T1000 (cell line): ENCODE measurements around the gene PTHLH.
A peak's percentile ranks its signal among the peaks of the same experiment; 100 is the strongest.

ENCODE experiments used
- DNase-seq: peaks from one replicate; lab custom pipeline; 2025; ENCODE audit warnings: mixed read lengths; lab: John Stamatoyannopoulos, UW

The PTHLH gene

GRCh38 chr12:27937768-27938167 is 34.8 kb downstream of the PTHLH start:
- no peak for DNase-seq

DNA sequence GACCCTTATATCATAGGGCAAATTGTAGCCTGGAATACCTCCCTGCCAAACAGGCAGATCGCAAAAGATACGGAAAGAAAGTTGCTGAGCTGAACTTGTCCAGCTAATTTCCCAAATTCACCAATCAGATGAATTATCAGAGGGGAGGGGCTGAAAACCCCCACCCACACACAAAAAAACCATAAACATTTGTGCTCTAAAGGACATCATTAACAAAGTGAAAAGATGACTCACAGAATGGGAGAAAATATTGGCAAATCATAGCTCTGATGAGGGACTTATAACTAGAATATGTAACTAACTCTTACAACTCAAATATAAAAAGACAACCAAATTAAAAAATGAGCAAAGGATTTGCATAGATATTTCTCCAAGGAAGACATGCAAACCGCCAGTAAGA is 36.3 kb downstream of the PTHLH start:
- no peak for DNase-seq

DNA sequence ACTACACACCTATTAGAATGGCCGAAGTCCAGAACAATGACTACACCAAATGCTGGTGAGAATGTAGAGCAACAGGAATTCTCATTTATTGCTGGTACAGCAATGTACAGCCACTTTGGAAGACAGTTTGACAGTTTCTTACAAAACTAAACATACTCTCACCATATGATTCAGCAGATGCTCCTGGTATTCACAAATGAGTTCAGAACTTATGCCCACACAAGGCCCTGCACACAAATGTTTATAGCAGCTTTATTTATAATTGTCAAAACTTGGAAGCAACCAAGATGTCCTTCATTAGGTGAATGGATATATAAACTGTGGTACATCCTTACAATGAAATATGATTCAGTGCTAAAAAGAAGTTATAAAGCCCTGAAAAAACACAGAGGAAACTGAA is 38.3 kb downstream of the PTHLH start:
- DNase-seq: no peak

- DNase-seq: no peak
Measured at GRCh38 chr12:27931390-27931789, 41.1 kb downstream of the PTHLH start.

DNA sequence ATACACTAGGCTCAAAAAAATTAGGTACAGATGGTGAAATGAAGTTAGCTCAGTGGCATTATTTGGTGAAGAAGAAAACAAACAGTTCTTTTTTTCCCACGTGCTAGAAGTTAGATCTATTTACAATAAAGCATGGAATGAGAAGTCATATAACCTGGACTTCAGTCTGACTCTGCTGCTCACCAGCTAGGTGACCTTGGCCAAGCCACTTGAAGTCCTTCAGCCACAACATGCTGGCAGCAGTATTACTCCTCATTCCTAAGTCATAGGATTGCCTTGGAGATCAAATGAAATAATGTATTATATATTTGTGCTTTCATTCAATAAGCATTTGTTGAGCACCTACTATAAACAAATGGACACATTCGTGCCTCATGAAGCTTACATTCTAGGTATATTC is 45.2 kb downstream of the PTHLH start:
- DNase-seq: no peak

GRCh38 chr12:27924350-27925135 is 48.0 kb downstream of the PTHLH start:
- DNase-seq: peak; percentile 49

DNA sequence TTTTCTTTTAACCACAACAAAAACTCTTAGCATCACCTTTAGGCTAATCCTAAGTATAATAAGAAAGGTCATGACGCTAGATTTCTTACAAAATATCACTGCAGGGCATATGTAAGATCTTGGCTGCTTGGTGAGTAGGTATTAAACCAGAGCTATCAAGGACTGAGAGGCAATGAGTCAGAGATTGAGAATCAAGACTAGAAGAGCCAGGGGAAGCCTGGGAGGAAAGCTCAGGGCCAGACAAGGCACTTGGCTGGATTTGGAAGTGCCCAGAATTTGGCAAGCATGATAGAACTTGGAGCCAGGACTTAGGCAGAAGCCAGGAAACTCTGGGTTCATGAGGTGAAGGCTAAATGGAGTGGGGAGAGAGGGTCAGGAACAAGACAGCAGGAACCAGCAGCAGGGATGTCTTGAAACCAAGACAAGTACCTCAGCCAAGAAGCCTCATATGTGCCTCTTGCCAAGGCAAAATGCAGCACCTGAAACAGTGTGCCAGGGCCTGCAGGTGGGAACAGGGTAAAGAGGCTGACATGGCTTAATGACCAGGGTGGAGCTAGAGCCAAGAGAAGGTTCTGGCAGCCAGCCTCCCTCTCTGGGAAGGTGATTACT is 49.9 kb downstream of the PTHLH start:
- peak; percentile 39 for DNase-seq

GRCh38 chr12:27919671-27920235 is 52.8 kb downstream of the PTHLH start:
- no peak for DNase-seq

DNA sequence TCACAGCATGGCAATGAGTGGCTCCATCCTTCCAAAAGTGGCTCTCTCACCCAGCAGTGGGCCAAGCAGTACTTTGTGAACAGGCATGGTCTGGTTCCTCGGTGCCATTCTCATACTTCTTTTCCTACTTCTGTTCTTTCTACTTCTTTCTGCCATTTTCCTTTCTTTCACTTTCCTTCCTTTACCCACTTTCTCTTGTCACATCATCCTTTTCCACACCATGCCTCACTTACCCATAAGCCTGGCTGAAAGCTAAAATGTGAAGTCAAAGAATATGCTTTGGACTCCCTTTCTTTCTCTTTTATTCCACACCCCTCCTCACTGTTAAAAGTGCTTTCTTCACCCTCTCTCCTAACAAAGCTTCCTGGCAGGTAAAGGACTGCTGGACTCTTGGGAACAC is 57.0 kb downstream of the PTHLH start:
- DNase-seq: no peak

- DNase-seq: no peak
Measured at GRCh38 chr12:27915021-27915420, 57.5 kb downstream of the PTHLH start.

DNA sequence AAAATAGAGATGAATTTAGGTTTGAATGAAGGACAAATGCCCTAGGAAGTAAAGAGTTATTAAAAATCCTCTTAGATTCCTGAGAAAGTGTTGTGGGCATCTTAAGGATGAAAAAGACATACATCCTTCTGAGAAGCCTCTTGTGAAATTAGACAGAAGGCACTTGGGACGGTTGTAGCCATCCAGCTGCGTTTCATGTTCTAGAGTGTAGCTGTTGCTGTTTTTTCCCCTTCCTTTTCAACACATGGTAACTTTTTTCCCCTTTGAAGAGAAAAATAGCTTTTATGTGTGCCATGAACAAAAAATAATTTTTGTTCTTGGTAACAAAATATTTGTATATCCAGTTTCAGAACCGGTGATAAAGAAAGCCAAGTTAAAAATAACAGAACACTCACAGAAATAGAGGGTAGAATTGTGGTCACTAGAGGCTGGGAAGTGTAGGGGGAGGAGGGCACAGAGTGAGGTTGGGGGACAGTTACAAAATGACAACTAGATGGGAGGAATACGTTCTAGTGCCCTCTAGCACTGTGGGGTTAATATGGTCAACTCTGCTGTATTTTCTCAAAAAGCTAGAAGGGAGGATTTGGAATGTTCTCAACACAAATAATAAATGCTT is 58.4 kb downstream of the PTHLH start:
- DNase-seq: no peak

GRCh38 chr12:27911397-27911796 is 61.1 kb downstream of the PTHLH start:
- no peak for DNase-seq
